SK-N-MC (cell line): Measurements from ENCODE around the gene ATP6V0B.

Source experiments
- DNase-seq: peaks from one replicate; pipeline ENCODE4 v3.0.0-alpha.2; 2011; ENCODE audit warnings: low read depth, low spot score
- H3K27ac ChIP-seq: fragments of 200-600 bp; sonication (generic); 2 replicates; pipeline ENCODE4 v1.5.1; 2016; ENCODE audit warnings: mixed run types
- H3K36me3 ChIP-seq: fragments of 200-600 bp; sonication (generic); 2 replicates; pipeline ENCODE4 v1.6.1; 2017; ENCODE audit warnings: antibody characterized with exemption, low read length, mixed read lengths; ENCODE audit not compliant: insufficient read depth
- H3K4me3 ChIP-seq: fragments of 200-600 bp; sonication (generic); 2 replicates; pipeline ENCODE4 v1.5.1; 2016
- H3K9ac ChIP-seq: fragments of 200-600 bp; sonication (generic); 2 replicates; pipeline ENCODE4 v1.8.0; 2017; ENCODE audit warnings: mixed run types, mixed read lengths; ENCODE audit not compliant: insufficient read length
- H3K9me3 ChIP-seq: fragments of 200-600 bp; sonication (generic); 2 replicates; pipeline ENCODE4 v1.6.1; 2017; ENCODE audit warnings: low read depth, mild to moderate bottlenecking, antibody characterized with exemption, low read length, moderate library complexity, mixed read lengths
- EZH2 ChIP-seq: fragments of 200-600 bp; sonication (generic); IDR thresholded peaks from one replicate; pipeline ENCODE4 v1.6.1; 2017; ENCODE audit warnings: antibody characterized with exemption
- FOXP2 ChIP-seq: optimal IDR thresholded peaks from 2 replicates; pipeline ENCODE3; 2011; ENCODE audit warnings: mild to moderate bottlenecking, moderate library complexity; ENCODE audit not compliant: insufficient read depth; ENCODE audit errors: extremely low read length, control extremely low read depth
- POLR2AphosphoS5 ChIP-seq: IDR thresholded peaks from 2 replicates; pipeline ENCODE4 v1.6.1; 2012; ENCODE audit warnings: mild to moderate bottlenecking, low read depth, low read length, borderline replicate concordance

ATP6V0B gene

GRCh38 chr1:43970502-43970901 lies 4.3 kb upstream of the ATP6V0B start:
- Histone ChIP-seq H3K4me3 (peak overlapping the region; percentile 91), H3K36me3 (peaks cover 6% of the 10 kb centered on the region; the same call in 1 of the 2 replicates), H3K9me3 (no peaks in the 10 kb centered on the region), H3K27ac (no peak overlapping the region), H3K9ac (peak overlapping the region; percentile 76)
- no peak for DNase-seq
- no peak for TF ChIP-seq EZH2
- no peak for TF ChIP-seq POLR2AphosphoS5
- TF ChIP-seq FOXP2, result no peak

GRCh38 chr1:43970911-43971310 lies 3.8 kb upstream of the ATP6V0B start:
- DNase-seq, result no peak
- H3K4me3 ChIP-seq, result peak overlapping the region; percentile 91
- peaks cover 7% of the 10 kb centered on the region; the same call in 1 of the 2 replicates for H3K36me3 ChIP-seq
- no peak overlapping the region for H3K9ac ChIP-seq
- no peaks in the 10 kb centered on the region for H3K9me3 ChIP-seq
- TF ChIP-seq POLR2AphosphoS5 (no peak), FOXP2 (no peak), EZH2 (no peak)
- no peak overlapping the region for H3K27ac ChIP-seq

GRCh38 chr1:43971336-43971980 lies 3.3 kb upstream of the ATP6V0B start:
- no peak overlapping the region for H3K4me3 ChIP-seq
- DNase-seq, result no peak
- H3K9me3 ChIP-seq, result no peaks in the 10 kb centered on the region
- peaks cover 13% of the 10 kb centered on the region for H3K36me3 ChIP-seq
- no peak overlapping the region for H3K27ac ChIP-seq
- H3K9ac ChIP-seq, result no peak overlapping the region
- TF ChIP-seq FOXP2 (no peak), EZH2 (no peak), POLR2AphosphoS5 (no peak)

- Histone ChIP-seq H3K9me3 (no peaks in the 10 kb centered on the region), H3K4me3 (peak overlapping the region; percentile 88), H3K9ac (peak overlapping the region; percentile 77), H3K27ac (no peak overlapping the region), H3K36me3 (peaks cover 31% of the 10 kb centered on the region)
- DNase-seq, result no peak
- TF ChIP-seq POLR2AphosphoS5 (no peak), FOXP2 (no peak), EZH2 (no peak)
Observed at GRCh38 chr1:43973981-43974442, 748 bp upstream of the ATP6V0B start.

- Histone ChIP-seq H3K9ac (peak overlapping the region; percentile 90), H3K27ac (0 out of 2 replicates have a peak overlapping the region, but pooled peaks have one; percentile 15), H3K9me3 (no peaks in the 10 kb centered on the region), H3K36me3 (peaks cover 31% of the 10 kb centered on the region), H3K4me3 (peak overlapping the region; percentile 88)
- TF ChIP-seq EZH2, result no peak
- no peak; the same call in 1 of the 2 replicates for TF ChIP-seq POLR2AphosphoS5
- TF ChIP-seq FOXP2, result no peak
- DNase-seq, result no peak
Observed at GRCh38 chr1:43975249-43975961, 645 bp downstream of the ATP6V0B start.

- TF ChIP-seq EZH2 (no peak), FOXP2 (no peak), POLR2AphosphoS5 (no peak)
- H3K9ac ChIP-seq, result peak overlapping the region; percentile 90
- no peak for DNase-seq
- no peak overlapping the region for H3K27ac ChIP-seq
- peak overlapping the region; percentile 88 for H3K4me3 ChIP-seq
- peaks cover 30% of the 10 kb centered on the region for H3K36me3 ChIP-seq
- H3K9me3 ChIP-seq, result no peaks in the 10 kb centered on the region
Observed at GRCh38 chr1:43976045-43976444, 1.3 kb downstream of the ATP6V0B start.

GRCh38 chr1:43976890-43977289 lies 2.1 kb downstream of the ATP6V0B start:
- H3K4me3 ChIP-seq, result no peak overlapping the region; the same call in 1 of the 2 replicates

GRCh38 chr1:43977376-43978263 lies 2.9 kb downstream of the ATP6V0B start:
- Histone ChIP-seq H3K4me3 (peak overlapping the region; percentile 15; the same call in 1 of the 2 replicates), H3K27ac (0 out of 2 replicates have a peak overlapping the region, but pooled peaks have one; percentile 19), H3K36me3 (peaks cover 35% of the 10 kb centered on the region), H3K9ac (peak overlapping the region; percentile 78), H3K9me3 (no peaks in the 10 kb centered on the region)
- no peak for TF ChIP-seq POLR2AphosphoS5
- TF ChIP-seq FOXP2, result no peak
- TF ChIP-seq EZH2, result no peak
- DNase-seq, result no peak

More at GRCh38 chr1:43976890-43977289, 2.1 kb downstream of the ATP6V0B start:
- no peak for TF ChIP-seq EZH2
- no peak for TF ChIP-seq POLR2AphosphoS5
- TF ChIP-seq FOXP2, result no peak
- H3K9ac ChIP-seq, result no peak overlapping the region
- DNase-seq, result no peak
- H3K27ac ChIP-seq, result no peak overlapping the region
- H3K36me3 ChIP-seq, result peaks cover 31% of the 10 kb centered on the region
- H3K9me3 ChIP-seq, result no peaks in the 10 kb centered on the region
